Lower leg skin (tissue), 4 donors: ENCODE data around the gene NFIX. TPM values are rescaled to one million over a fixed set of nuclear protein-coding genes. Genes with fewer than 3 reads are reported as not detected.

Source experiments
- DNase-seq, 2 donors: peaks; one replicate each; pipeline ENCODE4 v3.0.0-alpha.2; 2019; ENCODE audit warnings: low spot score in 2 of 2
- H3K4me3 ChIP-seq: fragments of 200-600 bp; sonication (generic); 2 replicates; pipeline ENCODE4 v1.5.1; 2017; ENCODE audit warnings: mild to moderate bottlenecking, low read depth; ENCODE audit not compliant: poor library complexity, severe bottlenecking
- CTCF ChIP-seq, 3 donors: fragments of 450-650 bp; IDR thresholded peaks; one replicate each; pipeline ENCODE4 v1.5.1; 2016; ENCODE audit warnings: antibody characterized with exemption in 3 of 3, mild to moderate bottlenecking in 3 of 3, moderate library complexity in 2 of 3
- POLR2A ChIP-seq, 2 donors: fragments of 450-650 bp; IDR thresholded peaks; one replicate each; pipeline ENCODE4 v1.6.1; 2016 to 2017; ENCODE audit warnings: antibody characterized with exemption in 2 of 2, mild to moderate bottlenecking in 1 of 2, moderate library complexity in 1 of 2
- WGBS, 2 donors: methylation state at CpG; one replicate each; pipeline ENCODE4 v1.1.5; 2018; 5-methylcytosine and 5-hydroxymethylcytosine counted together
- intact Hi-C: fragments of 100-400 bp; cut with DNase I; formaldehyde crosslinking; loops from one replicate; pipeline ENCODE4 v1.15.0; 2023; ENCODE audit warnings: low total_unique reads
- total RNA-seq, 4 donors: library from RNA; depleted of rRNA; stranded (reverse); fragments of >200 nt; gene quantifications; one replicate each; pipeline ENCODE4 v1.1.0, GENCODE V29; 2016

NFIX gene
- total RNA-seq, 4 donors from 2014 or later: 119 to 177 (median 136) TPM

GRCh38 chr19:13029893-13030292 is 34.6 kb downstream of the NFIX start:
- no peak overlapping the region for H3K4me3 ChIP-seq
- no peak for DNase-seq
- intact Hi-C loops: no loop called here
- WGBS, 2 donors: 35 to 39% methylated on average over 9 to 10 of the region's 10 CpGs
- TF ChIP-seq CTCF (IDR thresholded peaks at IDR 0.05): no peak
- TF ChIP-seq POLR2A (IDR thresholded peaks at IDR 0.05): no peak

GRCh38 chr19:13031917-13032623 is 36.8 kb downstream of the NFIX start:
- intact Hi-C loops: no loop called here

GRCh38 chr19:13032837-13033236 is 37.6 kb downstream of the NFIX start:
- no peak for DNase-seq
- intact Hi-C loops: no loop called here
- no peak overlapping the region for H3K4me3 ChIP-seq
- WGBS, 2 donors: 56 to 59% methylated on average over 13 of the region's 13 CpGs
- TF ChIP-seq CTCF (IDR thresholded peaks at IDR 0.05): no peak
- TF ChIP-seq POLR2A (IDR thresholded peaks at IDR 0.05): no peak

More at GRCh38 chr19:13031917-13032623, 36.8 kb downstream of the NFIX start:
- TF ChIP-seq CTCF (IDR thresholded peaks at IDR 0.05) (no peak), POLR2A (IDR thresholded peaks at IDR 0.05) (no peak)
- no peak overlapping the region for H3K4me3 ChIP-seq
- no peak for DNase-seq
- WGBS, 2 donors: 21 to 22% methylated on average over 12 of the region's 12 CpGs

GRCh38 chr19:13033244-13033643 is 38.0 kb downstream of the NFIX start:
- TF ChIP-seq CTCF (IDR thresholded peaks at IDR 0.05) (no peak), POLR2A (IDR thresholded peaks at IDR 0.05) (no peak)
- WGBS, 2 donors: 68 to 83% methylated on average over 1 of the region's 1 CpG
- intact Hi-C loops: no loop called here
- no peak for DNase-seq
- no peak overlapping the region for H3K4me3 ChIP-seq

GRCh38 chr19:13033819-13034611 is 38.7 kb downstream of the NFIX start:
- DNase-seq: peak in 1 of 2 donors; percentile 65
- 21 to 28% methylated on average over 8 of the region's 8 CpGs for WGBS, 2 donors
- intact Hi-C loops: no loop called here
- H3K4me3 ChIP-seq: no peak overlapping the region
- TF ChIP-seq CTCF (IDR thresholded peaks at IDR 0.05) (peak in 1 of 3 donors; percentile 42), POLR2A (IDR thresholded peaks at IDR 0.05) (no peak)
